SJSA1 (cell line): ENCODE results near the gene CYP27C1. TPM values are rescaled to one million over a fixed set of nuclear protein-coding genes. Genes with fewer than 3 reads are reported as not detected.

ENCODE experiments used
- DNase-seq, 2 experiments: peaks; one replicate each; pipeline ENCODE4 v3.0.0-alpha.2; 2015 to 2020; ENCODE audit warnings: low spot score in 2 of 2, low read depth in 1 of 2
- H3K27ac ChIP-seq: fragments of 250-450 bp; sonication (Bioruptor Pico); 2 replicates; pipeline ENCODE4 v1.5.1; 2020; ENCODE audit warnings: mild to moderate bottlenecking, moderate library complexity
- H3K27me3 ChIP-seq: fragments of 250-450 bp; sonication (Bioruptor Pico); replicated peaks from 2 replicates; pipeline ENCODE4 v1.5.1; 2020; ENCODE audit warnings: mild to moderate bottlenecking, moderate library complexity
- H3K36me3 ChIP-seq: fragments of 250-450 bp; sonication (Bioruptor Pico); 2 replicates; pipeline ENCODE4 v1.5.1; 2020; ENCODE audit warnings: mild to moderate bottlenecking
- H3K4me1 ChIP-seq: fragments of 250-450 bp; sonication (Bioruptor Pico); replicated peaks from 2 replicates; pipeline ENCODE4 v1.6.1; 2021; ENCODE audit warnings: mild to moderate bottlenecking
- H3K4me3 ChIP-seq: fragments of 250-450 bp; sonication (Bioruptor Pico); 2 replicates; pipeline ENCODE4 v1.5.1; 2020; ENCODE audit warnings: mild to moderate bottlenecking
- H3K9me3 ChIP-seq: fragments of 250-450 bp; sonication (Bioruptor Pico); replicated peaks from 2 replicates; pipeline ENCODE4 v1.5.1; 2020; ENCODE audit warnings: mild to moderate bottlenecking
- total RNA-seq: library from RNA; depleted of rRNA; stranded (reverse); fragments of >200 nt; shearing (Covaris generic); gene quantifications from 2 replicates; pipeline ENCODE4 v1.2.3, GENCODE V29; 2014

The CYP27C1 gene
- total RNA-seq, 1 experiment from 2014 or later, result 0.63 TPM

DNA sequence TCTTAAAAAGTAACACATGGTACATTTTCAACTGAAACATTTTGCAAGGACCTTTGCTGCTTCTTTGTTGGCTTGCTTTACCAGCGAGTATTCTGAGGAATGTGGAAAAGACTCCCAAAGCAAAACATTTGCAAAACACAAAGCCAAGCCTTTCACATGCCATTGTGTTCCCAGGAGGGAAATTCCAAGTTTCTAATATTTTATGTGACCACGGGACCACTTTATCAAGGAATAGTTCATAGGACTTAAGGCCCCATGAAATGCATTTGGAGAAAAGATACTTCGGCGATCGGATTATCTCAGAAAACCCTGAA lies 26.2 kb downstream of the CYP27C1 start:
- Histone ChIP-seq H3K27ac (peak overlapping the region; percentile 80), H3K4me3 (no peak overlapping the region)
- DNase-seq, result peak in 1 of 2 experiments; percentile 84

DNA sequence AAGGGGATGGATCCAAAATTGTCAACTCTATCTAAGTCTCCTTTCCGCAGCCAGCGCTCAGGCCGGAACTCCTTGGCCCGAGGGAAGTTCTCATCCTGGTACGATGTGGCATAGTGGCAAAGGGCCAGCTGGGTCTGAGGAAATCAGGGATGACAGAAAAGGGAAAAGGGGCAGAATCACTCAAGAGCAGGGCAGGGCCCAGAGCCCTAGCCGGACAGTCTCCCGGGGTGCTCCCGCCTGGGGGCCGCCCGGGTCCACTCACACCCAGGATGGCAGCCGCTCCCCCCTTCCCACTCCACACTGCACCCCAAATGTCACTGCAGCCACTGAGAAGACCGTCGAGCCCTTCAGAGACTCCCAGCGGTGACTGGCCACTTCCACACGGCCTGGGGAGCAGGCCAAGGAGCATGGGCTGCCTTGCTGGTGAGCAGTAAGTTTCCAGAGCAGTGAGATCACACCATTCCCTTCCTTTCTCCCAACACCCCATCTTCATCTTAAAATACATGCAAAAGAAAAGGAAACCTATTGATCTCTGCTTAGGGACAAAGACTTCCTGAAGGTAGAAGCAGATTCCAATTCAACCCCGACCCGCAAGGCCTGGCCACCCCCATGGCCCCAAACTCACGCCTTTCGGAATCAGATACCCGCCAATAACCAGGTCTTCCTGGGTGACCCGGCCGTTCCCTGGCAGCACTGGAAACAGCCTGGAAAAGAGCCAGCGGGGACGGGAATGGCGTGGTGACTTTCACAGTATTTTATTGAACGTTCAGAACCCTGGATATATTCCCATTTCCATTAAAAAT lies 26.7 kb downstream of the CYP27C1 start:
- Histone ChIP-seq H3K36me3 (no peaks in the 10 kb centered on the region), H3K27ac (peak overlapping the region; percentile 80), H3K27me3 (no peaks in the 10 kb centered on the region), H3K9me3 (0 out of 2 replicates have a peak, but pooled peaks cover 3% of the 10 kb centered on the region), H3K4me1 (peaks cover 21% of the 10 kb centered on the region), H3K4me3 (no peak overlapping the region)
- DNase-seq, result peak in 1 of 2 experiments; percentile 33

More for the DNA sequence above, 26.2 kb downstream of the CYP27C1 start:
- Histone ChIP-seq H3K36me3 (no peaks in the 10 kb centered on the region), H3K27me3 (no peaks in the 10 kb centered on the region), H3K9me3 (0 out of 2 replicates have a peak, but pooled peaks cover 3% of the 10 kb centered on the region), H3K4me1 (peaks cover 21% of the 10 kb centered on the region)

DNA sequence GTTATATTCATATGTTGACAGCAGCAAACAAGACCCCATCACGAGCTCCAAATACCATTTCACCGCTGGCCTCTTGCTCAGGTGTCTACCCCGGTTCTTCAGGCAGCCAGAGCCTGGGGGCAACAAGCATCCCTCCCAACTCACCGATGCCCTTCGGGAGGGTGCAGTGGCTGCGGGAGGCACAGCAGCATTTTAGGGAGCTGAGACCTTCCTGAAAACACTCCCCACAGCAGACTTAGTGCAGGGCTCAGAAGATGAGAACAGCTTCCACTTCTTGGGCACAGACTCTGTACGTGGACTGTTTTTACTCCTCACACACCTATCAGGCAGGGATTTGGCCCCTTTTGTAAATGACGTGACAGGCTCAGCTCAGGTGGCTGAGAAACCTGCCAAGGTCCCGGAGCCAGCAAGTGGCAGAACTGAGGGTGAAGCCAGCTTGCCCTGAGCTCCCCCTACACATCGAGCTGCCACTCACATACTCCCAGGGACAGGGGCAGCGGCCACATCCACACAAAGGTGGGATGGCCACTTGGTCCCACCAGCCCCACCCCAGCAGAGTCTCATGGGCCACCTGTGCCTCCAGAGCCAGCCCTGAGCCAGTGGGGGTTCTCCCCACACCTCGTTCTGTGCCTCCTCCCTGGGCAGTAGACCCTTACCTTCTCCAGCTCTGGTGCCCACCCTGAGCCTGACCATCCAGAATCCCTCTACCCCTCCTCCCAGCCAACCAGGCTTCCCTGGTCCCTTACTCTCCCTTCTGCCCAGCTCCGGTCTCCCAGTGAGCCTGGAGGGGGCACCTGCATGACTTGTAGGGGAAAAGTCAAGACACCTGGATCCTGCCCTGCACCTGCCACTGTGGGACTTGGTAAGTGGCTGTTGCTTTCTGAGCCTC lies 28.5 kb downstream of the CYP27C1 start:
- Histone ChIP-seq H3K4me1 (peaks cover 21% of the 10 kb centered on the region), H3K27me3 (no peaks in the 10 kb centered on the region), H3K27ac (no peak overlapping the region), H3K36me3 (no peaks in the 10 kb centered on the region), H3K4me3 (no peak overlapping the region), H3K9me3 (no peaks in the 10 kb centered on the region)
- no peak for DNase-seq

DNA sequence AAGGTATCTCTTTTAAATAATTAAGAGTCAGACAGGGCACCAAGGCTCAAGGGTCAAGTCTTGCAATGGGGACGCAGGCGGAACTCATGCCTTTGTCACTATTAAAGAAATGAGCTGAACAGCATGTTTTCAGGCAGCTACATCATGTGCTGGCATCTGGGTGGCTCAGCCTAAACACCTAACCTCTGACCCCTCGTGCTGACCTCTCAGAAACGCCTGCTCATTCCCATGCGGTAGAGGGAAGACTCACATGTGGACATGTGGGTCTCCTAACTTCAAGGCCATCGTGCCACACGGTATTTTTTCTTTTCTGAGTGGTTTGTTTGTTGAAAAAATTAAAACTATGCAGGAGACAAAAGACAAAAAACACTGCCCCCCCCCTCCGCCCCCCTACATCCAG lies 31.3 kb downstream of the CYP27C1 start:
- Histone ChIP-seq H3K27me3 (no peaks in the 10 kb centered on the region), H3K27ac (no peak overlapping the region), H3K9me3 (no peaks in the 10 kb centered on the region), H3K4me3 (no peak overlapping the region), H3K36me3 (no peaks in the 10 kb centered on the region), H3K4me1 (peaks cover 10% of the 10 kb centered on the region)
- no peak for DNase-seq

DNA sequence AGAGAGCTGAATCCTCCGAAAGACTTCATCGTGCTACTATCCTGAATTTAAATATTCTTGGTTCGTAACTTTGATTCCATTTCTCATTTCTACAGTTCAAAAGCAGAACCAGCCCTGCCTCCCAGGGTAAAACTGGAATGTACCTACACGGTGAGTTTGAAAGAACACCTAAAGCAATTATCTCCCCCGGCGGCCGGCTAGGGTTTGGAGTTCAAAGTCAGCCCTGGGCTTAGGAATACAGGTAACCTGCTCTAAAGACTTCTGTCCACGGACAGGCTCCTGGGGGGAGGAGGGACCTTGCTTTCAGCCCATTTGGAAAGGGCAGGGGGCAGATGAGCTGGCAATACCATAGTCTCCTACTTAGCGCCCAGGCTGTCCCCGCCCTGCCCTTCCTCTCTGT lies 32.3 kb downstream of the CYP27C1 start:
- H3K9me3 ChIP-seq, result no peaks in the 10 kb centered on the region
- no peak overlapping the region for H3K4me3 ChIP-seq
- no peak for DNase-seq
- no peaks in the 10 kb centered on the region for H3K27me3 ChIP-seq
- no peak overlapping the region for H3K27ac ChIP-seq
- H3K4me1 ChIP-seq, result peaks cover under 1% of the 10 kb centered on the region; the same call in 1 of the 2 replicates
- no peaks in the 10 kb centered on the region for H3K36me3 ChIP-seq

DNA sequence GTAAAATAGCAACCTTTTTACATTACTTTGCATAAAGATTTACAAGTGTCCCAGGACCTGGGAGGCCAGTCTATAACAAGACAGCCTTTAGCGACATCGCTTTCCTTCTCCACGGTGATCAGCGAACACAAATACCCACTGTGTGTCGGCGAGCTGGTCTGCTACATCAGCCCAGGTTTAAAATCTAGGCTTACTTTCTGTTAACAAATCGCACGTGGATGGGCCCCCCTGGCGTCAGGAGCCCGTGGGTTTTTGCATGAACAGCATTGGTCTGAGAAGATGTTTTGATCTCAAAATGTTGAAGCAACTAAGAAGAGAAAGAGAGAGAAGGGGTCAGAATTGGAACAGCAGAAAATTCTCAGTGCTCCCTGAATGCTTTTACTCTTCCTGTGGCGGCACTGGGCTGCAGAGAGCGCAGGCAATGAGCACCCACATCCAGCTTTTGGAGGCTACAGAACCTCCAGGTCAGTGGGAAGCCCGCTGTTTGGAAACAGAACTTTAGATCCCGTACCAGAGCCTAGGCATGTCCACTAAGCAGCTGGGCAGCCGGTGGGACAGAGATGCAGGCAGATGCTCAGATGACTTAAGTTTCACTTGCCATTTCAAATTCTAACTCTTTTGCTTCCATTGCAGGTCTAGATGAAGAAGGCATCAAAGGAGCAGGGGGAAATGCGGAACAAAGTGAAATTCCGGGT lies 32.9 kb downstream of the CYP27C1 start:
- Histone ChIP-seq H3K4me1 (no peaks in the 10 kb centered on the region), H3K27ac (no peak overlapping the region), H3K4me3 (no peak overlapping the region), H3K9me3 (no peaks in the 10 kb centered on the region), H3K36me3 (no peaks in the 10 kb centered on the region), H3K27me3 (no peaks in the 10 kb centered on the region)
- DNase-seq, result no peak

DNA sequence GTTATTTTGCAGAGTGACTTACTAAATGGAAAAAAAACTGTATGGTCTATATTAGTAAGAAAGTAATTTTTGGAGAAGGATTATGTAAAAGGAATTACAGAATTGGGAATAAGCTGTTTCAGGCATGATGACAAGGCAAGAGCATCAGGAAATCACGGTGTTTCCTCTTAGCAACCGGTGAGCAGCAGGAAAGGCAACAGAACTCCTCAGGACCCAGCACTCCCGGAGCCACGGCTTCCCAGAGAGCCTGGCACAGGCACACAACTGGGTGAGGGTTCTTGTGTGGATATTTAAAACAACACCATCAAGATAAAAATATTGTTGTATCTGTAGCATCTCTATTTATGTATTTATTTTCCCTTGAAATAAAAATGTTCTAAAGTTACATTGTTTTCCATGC lies 34.4 kb downstream of the CYP27C1 start:
- DNase-seq, result no peak
- Histone ChIP-seq H3K4me3 (no peak overlapping the region), H3K36me3 (no peaks in the 10 kb centered on the region), H3K4me1 (no peaks in the 10 kb centered on the region), H3K9me3 (no peaks in the 10 kb centered on the region), H3K27me3 (no peaks in the 10 kb centered on the region), H3K27ac (no peak overlapping the region)

DNA sequence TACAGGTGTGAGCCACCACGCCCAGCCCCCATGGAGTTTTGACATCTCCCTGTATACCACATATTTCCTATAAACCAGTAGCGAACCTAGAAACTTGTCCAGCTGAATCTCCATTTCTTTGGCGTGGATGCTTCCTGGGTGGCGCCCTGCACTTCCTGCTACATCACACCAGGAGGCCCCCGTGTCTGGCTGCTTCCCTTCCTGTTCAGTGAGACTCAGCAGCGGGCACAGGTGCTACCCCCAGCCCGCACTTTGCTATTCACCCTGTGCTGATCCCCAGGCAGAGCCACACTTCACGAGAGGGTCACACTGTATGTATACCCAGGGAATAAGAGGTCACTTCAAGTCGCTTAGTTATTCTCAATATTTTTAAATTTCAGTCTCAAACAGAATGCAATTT lies 35.0 kb downstream of the CYP27C1 start:
- Histone ChIP-seq H3K4me3 (no peak overlapping the region), H3K36me3 (no peaks in the 10 kb centered on the region), H3K9me3 (no peaks in the 10 kb centered on the region), H3K4me1 (no peaks in the 10 kb centered on the region), H3K27ac (no peak overlapping the region), H3K27me3 (no peaks in the 10 kb centered on the region)
- DNase-seq, result no peak

DNA sequence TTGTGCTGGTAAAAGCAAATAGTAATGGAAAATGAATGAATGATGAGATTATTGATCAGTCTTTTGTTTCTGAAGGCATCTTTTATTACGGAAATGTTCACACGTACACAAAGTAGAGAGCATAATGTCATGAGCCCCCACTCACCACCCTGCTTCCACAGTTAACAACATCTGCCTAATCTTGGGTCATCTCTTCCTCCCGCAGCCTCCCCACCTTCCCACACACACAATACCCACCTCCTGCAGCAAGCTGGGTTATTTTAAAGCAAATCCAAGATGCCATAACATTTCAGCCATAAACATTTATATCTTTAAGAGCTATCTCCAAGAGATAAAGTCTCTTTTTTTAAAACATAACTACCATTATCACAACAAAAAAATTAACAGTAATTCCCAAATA lies 36.3 kb downstream of the CYP27C1 start:
- no peaks in the 10 kb centered on the region for H3K27me3 ChIP-seq
- H3K36me3 ChIP-seq, result no peaks in the 10 kb centered on the region
- DNase-seq, result no peak
- no peak overlapping the region for H3K27ac ChIP-seq
- no peak overlapping the region for H3K4me3 ChIP-seq
- no peaks in the 10 kb centered on the region for H3K9me3 ChIP-seq
- H3K4me1 ChIP-seq, result no peaks in the 10 kb centered on the region

DNA sequence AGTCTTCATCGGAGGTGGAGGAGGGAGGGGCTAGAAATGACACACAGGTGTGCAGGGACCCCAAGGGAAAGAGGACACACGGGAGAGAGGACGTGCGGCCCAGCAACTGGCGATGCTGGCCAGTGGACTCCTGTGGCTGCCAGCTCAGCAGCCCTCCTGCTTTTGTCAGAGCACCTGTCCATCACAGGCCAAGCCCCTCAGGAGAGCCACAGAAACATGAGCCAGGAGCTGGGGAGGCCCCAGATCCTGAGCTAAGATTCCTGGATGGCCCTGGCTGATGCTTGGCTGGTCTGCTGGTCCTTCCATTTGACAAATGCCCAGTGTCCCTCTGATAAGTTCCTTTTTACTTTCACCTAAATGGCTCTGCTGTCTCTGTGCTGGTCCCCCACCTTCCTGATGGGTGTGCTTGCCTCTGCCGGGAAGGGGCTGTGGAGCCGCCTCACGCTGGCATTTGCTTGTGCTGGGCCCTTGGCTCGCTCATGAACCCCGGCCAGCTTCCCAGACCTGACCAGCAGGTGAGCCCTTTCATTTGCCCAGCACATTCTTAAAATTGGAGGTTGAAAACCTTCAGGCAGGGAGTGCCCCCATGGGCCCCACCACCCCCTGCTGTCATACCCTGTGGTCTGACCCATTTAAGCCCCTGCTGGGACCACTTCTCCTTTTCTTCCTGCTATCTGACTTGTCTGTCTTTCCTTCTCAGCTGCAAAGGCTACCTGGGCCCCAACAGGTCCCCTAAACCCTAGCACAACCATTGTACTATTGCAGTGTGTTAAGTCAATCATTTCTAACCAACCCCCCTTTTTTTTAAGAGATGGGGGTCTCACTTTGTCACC lies 37.3 kb downstream of the CYP27C1 start:
- no peaks in the 10 kb centered on the region for H3K9me3 ChIP-seq
- no peaks in the 10 kb centered on the region for H3K36me3 ChIP-seq
- no peak overlapping the region for H3K27ac ChIP-seq
- H3K27me3 ChIP-seq, result no peaks in the 10 kb centered on the region
- no peak for DNase-seq
- no peaks in the 10 kb centered on the region for H3K4me1 ChIP-seq
- no peak overlapping the region for H3K4me3 ChIP-seq

DNA sequence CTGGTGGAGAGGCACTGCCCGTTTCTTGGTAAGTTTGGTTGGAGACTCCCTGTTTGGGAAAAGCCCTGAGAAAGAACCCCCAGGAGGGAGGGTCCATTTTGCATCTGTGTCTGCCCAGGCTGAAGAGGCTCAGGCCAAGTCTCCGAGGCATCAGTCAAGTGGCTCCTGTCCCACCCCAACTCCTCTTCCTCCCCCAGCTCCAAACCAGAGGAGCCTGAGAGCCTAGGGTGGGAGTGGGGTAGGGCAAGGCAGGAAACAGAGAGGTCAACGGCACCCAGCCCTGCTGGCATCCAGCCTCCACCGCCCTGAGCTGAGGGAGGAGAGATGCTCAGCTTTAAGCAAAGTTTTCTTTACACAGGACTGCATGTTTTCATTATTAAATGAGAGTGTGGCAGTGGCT lies 38.2 kb downstream of the CYP27C1 start:
- DNase-seq, result no peak
- no peaks in the 10 kb centered on the region for H3K36me3 ChIP-seq
- H3K4me3 ChIP-seq, result no peak overlapping the region
- H3K27me3 ChIP-seq, result no peaks in the 10 kb centered on the region
- H3K27ac ChIP-seq, result no peak overlapping the region
- H3K9me3 ChIP-seq, result no peaks in the 10 kb centered on the region
- H3K4me1 ChIP-seq, result no peaks in the 10 kb centered on the region; the same call in 1 of the 2 replicates

DNA sequence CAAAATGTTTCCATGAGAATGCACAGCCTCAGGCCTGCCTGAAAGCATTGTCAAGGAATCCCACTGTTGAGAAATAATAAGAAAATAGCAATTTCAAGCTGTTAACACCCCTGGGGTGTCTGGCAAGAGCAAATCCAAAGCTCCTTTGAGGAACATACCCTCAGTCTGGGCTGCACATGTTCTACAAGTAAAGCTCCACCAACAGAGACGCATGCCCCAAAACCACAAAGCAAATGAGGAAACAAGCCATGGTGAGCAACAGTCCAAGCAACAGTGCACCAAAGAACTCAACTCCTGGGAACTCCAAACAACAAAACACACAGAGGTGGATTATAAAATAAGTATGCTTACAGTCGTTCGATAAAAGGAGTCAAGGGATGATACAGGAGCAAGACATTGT lies 40.3 kb downstream of the CYP27C1 start:
- no peaks in the 10 kb centered on the region for H3K9me3 ChIP-seq
- H3K27ac ChIP-seq, result no peak overlapping the region
- DNase-seq, result no peak
- H3K36me3 ChIP-seq, result no peaks in the 10 kb centered on the region
- H3K27me3 ChIP-seq, result no peaks in the 10 kb centered on the region
- peaks cover 20% of the 10 kb centered on the region for H3K4me1 ChIP-seq
- H3K4me3 ChIP-seq, result no peak overlapping the region

DNA sequence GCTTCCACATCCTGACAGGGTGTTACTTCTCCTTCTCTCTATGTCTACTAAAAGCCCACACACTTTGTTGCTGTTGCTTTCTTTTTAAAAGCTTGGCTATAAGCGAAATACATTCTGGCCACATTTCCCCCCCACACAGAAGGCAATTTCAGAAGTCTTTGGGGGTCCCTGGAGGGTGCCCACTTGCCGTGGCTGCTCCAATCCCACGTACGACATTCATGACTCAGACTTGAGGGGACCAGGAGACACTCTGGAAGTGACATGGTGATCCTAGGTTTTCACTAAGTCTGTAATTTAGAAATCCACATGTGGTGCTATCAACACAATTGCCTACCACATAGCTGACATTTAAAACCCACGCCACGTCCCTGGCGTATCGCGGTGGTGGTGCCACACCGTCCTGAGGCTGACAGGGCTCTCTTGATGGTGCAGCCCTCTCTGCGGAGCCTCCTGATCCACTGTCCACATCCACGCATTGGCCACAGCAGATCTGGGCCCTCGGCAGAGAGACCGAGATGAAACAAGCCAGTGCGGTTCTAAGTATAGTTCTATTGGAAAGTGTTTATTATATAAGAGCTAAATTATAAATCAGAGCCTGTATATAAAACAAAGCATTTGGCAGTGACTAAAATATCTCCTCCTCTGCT lies 42.4 kb downstream of the CYP27C1 start:
- H3K27ac ChIP-seq, result no peak overlapping the region
- H3K9me3 ChIP-seq, result no peaks in the 10 kb centered on the region
- peaks cover 20% of the 10 kb centered on the region for H3K4me1 ChIP-seq
- H3K36me3 ChIP-seq, result no peaks in the 10 kb centered on the region
- DNase-seq, result peak in 1 of 2 experiments; percentile 23
- no peak overlapping the region for H3K4me3 ChIP-seq
- H3K27me3 ChIP-seq, result no peaks in the 10 kb centered on the region
